Activated naive CD4-positive, alpha-beta T cell treated with anti-CD3 and anti-CD28 coated beads, Interleukin-2, amount 50 U/mL, for 24 hours (primary cell): ENCODE measurements around the gene L1TD1.
"Not testable (repeated sequence)": the region's sequence is repeated elsewhere in the genome, so short reads cannot be mapped to it uniquely, and the experiment has no call there.

Experiments used
- H3K27ac Mint-ChIP-seq: one replicate; pipeline ENCODE4 v1.8.0; 2021; ENCODE audit warnings: mild to moderate bottlenecking, mixed read lengths
- H3K27me3 Mint-ChIP-seq: one replicate; pipeline ENCODE4 v1.8.0; 2021; ENCODE audit warnings: mixed read lengths
- H3K36me3 Mint-ChIP-seq: one replicate; pipeline ENCODE4 v1.8.0; 2021; ENCODE audit warnings: mixed read lengths
- H3K4me1 Mint-ChIP-seq: one replicate; pipeline ENCODE4 v1.8.0; 2021; ENCODE audit warnings: mixed read lengths
- H3K4me3 Mint-ChIP-seq: one replicate; pipeline ENCODE4 v1.8.0; 2021; ENCODE audit warnings: mild to moderate bottlenecking, mixed read lengths
- H3K9me3 Mint-ChIP-seq: one replicate; pipeline ENCODE4 v1.8.0; 2021; ENCODE audit warnings: mixed read lengths

The L1TD1 gene

GRCh38 chr1:62185233-62185632 is 9.4 kb upstream of the L1TD1 start:
- H3K4me1 Mint-ChIP-seq, H3K27ac Mint-ChIP-seq, H3K9me3 Mint-ChIP-seq, H3K4me3 Mint-ChIP-seq, H3K36me3 Mint-ChIP-seq, H3K27me3 Mint-ChIP-seq: not testable (repeated sequence)

GRCh38 chr1:62185677-62186076 is 9.0 kb upstream of the L1TD1 start:
- Mint-ChIP-seq H3K4me1 (no peaks in the 10 kb centered on the region), H3K9me3 (no peaks in the 10 kb centered on the region), H3K36me3 (no peaks in the 10 kb centered on the region), H3K27me3 (no peaks in the 10 kb centered on the region), H3K27ac (no peak overlapping the region), H3K4me3 (no peak overlapping the region)

GRCh38 chr1:62187548-62187947 is 7.1 kb upstream of the L1TD1 start:
- Mint-ChIP-seq H3K4me3 (no peak overlapping the region), H3K9me3 (no peaks in the 10 kb centered on the region), H3K36me3 (no peaks in the 10 kb centered on the region), H3K27me3 (peaks cover under 1% of the 10 kb centered on the region), H3K27ac (no peak overlapping the region), H3K4me1 (no peaks in the 10 kb centered on the region)

GRCh38 chr1:62188111-62188510 is 6.5 kb upstream of the L1TD1 start:
- H3K4me1 Mint-ChIP-seq = no peaks in the 10 kb centered on the region
- H3K27me3 Mint-ChIP-seq = peaks cover 2% of the 10 kb centered on the region
- H3K36me3 Mint-ChIP-seq = no peaks in the 10 kb centered on the region
- no peak overlapping the region for H3K4me3 Mint-ChIP-seq
- no peaks in the 10 kb centered on the region for H3K9me3 Mint-ChIP-seq
- no peak overlapping the region for H3K27ac Mint-ChIP-seq

- peaks cover 24% of the 10 kb centered on the region for H3K27me3 Mint-ChIP-seq
- H3K4me3 Mint-ChIP-seq = no peak overlapping the region
- H3K27ac Mint-ChIP-seq = no peak overlapping the region
Measured at GRCh38 chr1:62196086-62196690, 1.5 kb downstream of the L1TD1 start.

GRCh38 chr1:62198069-62198780 is 3.6 kb downstream of the L1TD1 start:
- peaks cover 6% of the 10 kb centered on the region for H3K4me1 Mint-ChIP-seq
- H3K27me3 Mint-ChIP-seq = peaks cover 21% of the 10 kb centered on the region
- H3K27ac Mint-ChIP-seq = no peak overlapping the region
- no peaks in the 10 kb centered on the region for H3K9me3 Mint-ChIP-seq
- H3K36me3 Mint-ChIP-seq = peaks cover 3% of the 10 kb centered on the region
- H3K4me3 Mint-ChIP-seq = no peak overlapping the region

More at GRCh38 chr1:62196086-62196690, 1.5 kb downstream of the L1TD1 start:
- Mint-ChIP-seq H3K36me3 (peaks cover 3% of the 10 kb centered on the region), H3K4me1 (peaks cover 6% of the 10 kb centered on the region), H3K9me3 (no peaks in the 10 kb centered on the region)

- Mint-ChIP-seq H3K36me3 (peaks cover 3% of the 10 kb centered on the region), H3K4me3 (no peak overlapping the region), H3K9me3 (no peaks in the 10 kb centered on the region), H3K27me3 (peaks cover 18% of the 10 kb centered on the region), H3K4me1 (peaks cover 6% of the 10 kb centered on the region), H3K27ac (no peak overlapping the region)
Measured at GRCh38 chr1:62198781-62199125, 4.1 kb downstream of the L1TD1 start.

- Mint-ChIP-seq H3K27me3 (peaks cover 1% of the 10 kb centered on the region), H3K36me3 (peaks cover 3% of the 10 kb centered on the region), H3K4me3 (no peak overlapping the region), H3K27ac (no peak overlapping the region), H3K9me3 (peaks cover 23% of the 10 kb centered on the region), H3K4me1 (no peaks in the 10 kb centered on the region)
Measured at GRCh38 chr1:62207187-62207586, 12.5 kb downstream of the L1TD1 start.

GRCh38 chr1:62208087-62208486 is 13.4 kb downstream of the L1TD1 start:
- H3K27me3 Mint-ChIP-seq = peaks cover 1% of the 10 kb centered on the region
- H3K27ac Mint-ChIP-seq = no peak overlapping the region
- no peaks in the 10 kb centered on the region for H3K4me1 Mint-ChIP-seq
- H3K9me3 Mint-ChIP-seq = peaks cover 23% of the 10 kb centered on the region
- H3K36me3 Mint-ChIP-seq = peaks cover 3% of the 10 kb centered on the region
- no peak overlapping the region for H3K4me3 Mint-ChIP-seq

- no peak overlapping the region for H3K27ac Mint-ChIP-seq
- peaks cover 1% of the 10 kb centered on the region for H3K27me3 Mint-ChIP-seq
- peaks cover 23% of the 10 kb centered on the region for H3K9me3 Mint-ChIP-seq
- no peaks in the 10 kb centered on the region for H3K4me1 Mint-ChIP-seq
- H3K4me3 Mint-ChIP-seq = no peak overlapping the region
- peaks cover 3% of the 10 kb centered on the region for H3K36me3 Mint-ChIP-seq
Measured at GRCh38 chr1:62208970-62209369, 14.3 kb downstream of the L1TD1 start.

GRCh38 chr1:62209931-62210595 is 15.4 kb downstream of the L1TD1 start:
- Mint-ChIP-seq H3K27ac (no peak overlapping the region), H3K9me3 (peaks cover 23% of the 10 kb centered on the region), H3K4me1 (no peaks in the 10 kb centered on the region), H3K36me3 (peaks cover 3% of the 10 kb centered on the region), H3K4me3 (no peak overlapping the region), H3K27me3 (peaks cover 1% of the 10 kb centered on the region)

GRCh38 chr1:62210960-62211359 is 16.3 kb downstream of the L1TD1 start:
- H3K36me3 Mint-ChIP-seq = peaks cover 3% of the 10 kb centered on the region
- H3K4me1 Mint-ChIP-seq = no peaks in the 10 kb centered on the region
- no peak overlapping the region for H3K27ac Mint-ChIP-seq
- H3K4me3 Mint-ChIP-seq = no peak overlapping the region
- peaks cover 1% of the 10 kb centered on the region for H3K27me3 Mint-ChIP-seq
- H3K9me3 Mint-ChIP-seq = peaks cover 23% of the 10 kb centered on the region

- no peak overlapping the region for H3K27ac Mint-ChIP-seq
- H3K4me3 Mint-ChIP-seq = no peak overlapping the region
- H3K36me3 Mint-ChIP-seq = peaks cover 2% of the 10 kb centered on the region
- H3K4me1 Mint-ChIP-seq = no peaks in the 10 kb centered on the region
- H3K9me3 Mint-ChIP-seq = peaks cover 15% of the 10 kb centered on the region
- peaks cover 1% of the 10 kb centered on the region for H3K27me3 Mint-ChIP-seq
Measured at GRCh38 chr1:62212411-62212810, 17.8 kb downstream of the L1TD1 start.

GRCh38 chr1:62213075-62213914 is 18.6 kb downstream of the L1TD1 start:
- Mint-ChIP-seq H3K27ac (no peak overlapping the region), H3K27me3 (peaks cover 1% of the 10 kb centered on the region), H3K4me3 (no peak overlapping the region), H3K4me1 (no peaks in the 10 kb centered on the region), H3K36me3 (peaks cover 2% of the 10 kb centered on the region), H3K9me3 (peaks cover 15% of the 10 kb centered on the region)

- Mint-ChIP-seq H3K27ac (no peak overlapping the region), H3K36me3 (no peaks in the 10 kb centered on the region), H3K4me1 (no peaks in the 10 kb centered on the region), H3K27me3 (no peaks in the 10 kb centered on the region), H3K9me3 (no peaks in the 10 kb centered on the region), H3K4me3 (no peak overlapping the region)
Measured at GRCh38 chr1:62218604-62219003, 24.0 kb downstream of the L1TD1 start.

GRCh38 chr1:62220456-62220855 is 25.8 kb downstream of the L1TD1 start:
- not testable (repeated sequence) for H3K4me1 Mint-ChIP-seq, H3K27ac Mint-ChIP-seq, H3K4me3 Mint-ChIP-seq, H3K27me3 Mint-ChIP-seq, H3K9me3 Mint-ChIP-seq, H3K36me3 Mint-ChIP-seq
